Suprapubic skin (tissue), 4 donors: ENCODE measurements around the gene TNFRSF11A. TPM values are rescaled to one million over a fixed set of nuclear protein-coding genes. Genes with fewer than 3 reads are reported as not detected.
A peak's percentile ranks its signal among the peaks of the same experiment; 100 is the strongest.

ENCODE experiments used
- DNase-seq, 2 donors: peaks; one replicate each; pipeline ENCODE4 v3.0.0-alpha.2; 2019; ENCODE audit warnings: low spot score in 2 of 2
- H3K27ac ChIP-seq: fragments of 200-600 bp; sonication (generic); one replicate; pipeline ENCODE4 v1.5.1; 2019
- H3K27me3 ChIP-seq: fragments of 200-600 bp; sonication (generic); one replicate; pipeline ENCODE4 v1.5.1; 2019
- H3K36me3 ChIP-seq: fragments of 200-600 bp; sonication (generic); one replicate; pipeline ENCODE4 v1.5.1; 2019
- H3K4me1 ChIP-seq: fragments of 200-600 bp; sonication (generic); one replicate; pipeline ENCODE4 v1.5.1; 2019
- H3K4me3 ChIP-seq: fragments of 200-600 bp; sonication (generic); one replicate; pipeline ENCODE4 v1.5.1; 2019; ENCODE audit warnings: mild to moderate bottlenecking
- H3K9me3 ChIP-seq: fragments of 200-600 bp; sonication (generic); one replicate; pipeline ENCODE4 v1.5.1; 2019
- EP300 ChIP-seq: sonication (generic); formaldehyde crosslinking; IDR thresholded peaks from one replicate; pipeline ENCODE4 v1.6.1; 2017; ENCODE audit warnings: antibody characterized with exemption
- POLR2A ChIP-seq, 2 donors: fragments of 450-650 bp; IDR thresholded peaks; one replicate each; pipeline ENCODE4 v1.6.1; 2017; ENCODE audit warnings: antibody characterized with exemption in 2 of 2, mild to moderate bottlenecking in 2 of 2, moderate library complexity in 2 of 2
- POLR2AphosphoS5 ChIP-seq, 3 donors: sonication (generic); formaldehyde crosslinking; IDR thresholded peaks; one replicate each; pipeline ENCODE4 v1.6.1; 2017; ENCODE audit warnings: antibody characterized with exemption in 3 of 3
- WGBS: methylation state at CpG from one replicate; pipeline ENCODE4 v1.1.5; 2018; 5-methylcytosine and 5-hydroxymethylcytosine counted together
- total RNA-seq, 4 donors: library from RNA; depleted of rRNA; stranded (reverse); fragments of >200 nt; gene quantifications; one replicate each; pipeline ENCODE4 v1.1.0, GENCODE V29; 2016
- TF ChIP-seq, protein P1 (sequence below), 2 donors: fragments of 200-600 bp in 1 of 2; fragments of 450-650 bp in 1 of 2; sonication (generic) in 1 of 2; IDR thresholded peaks; one replicate each; pipeline ENCODE4 v1.5.1; 2016 to 2019; ENCODE audit warnings: antibody characterized with exemption in 2 of 2, mild to moderate bottlenecking in 1 of 2, moderate library complexity in 1 of 2

The TNFRSF11A gene
- total RNA-seq, 4 donors from 2014 or later: 4.8 to 15.4 (median 5.9) TPM

DNA sequence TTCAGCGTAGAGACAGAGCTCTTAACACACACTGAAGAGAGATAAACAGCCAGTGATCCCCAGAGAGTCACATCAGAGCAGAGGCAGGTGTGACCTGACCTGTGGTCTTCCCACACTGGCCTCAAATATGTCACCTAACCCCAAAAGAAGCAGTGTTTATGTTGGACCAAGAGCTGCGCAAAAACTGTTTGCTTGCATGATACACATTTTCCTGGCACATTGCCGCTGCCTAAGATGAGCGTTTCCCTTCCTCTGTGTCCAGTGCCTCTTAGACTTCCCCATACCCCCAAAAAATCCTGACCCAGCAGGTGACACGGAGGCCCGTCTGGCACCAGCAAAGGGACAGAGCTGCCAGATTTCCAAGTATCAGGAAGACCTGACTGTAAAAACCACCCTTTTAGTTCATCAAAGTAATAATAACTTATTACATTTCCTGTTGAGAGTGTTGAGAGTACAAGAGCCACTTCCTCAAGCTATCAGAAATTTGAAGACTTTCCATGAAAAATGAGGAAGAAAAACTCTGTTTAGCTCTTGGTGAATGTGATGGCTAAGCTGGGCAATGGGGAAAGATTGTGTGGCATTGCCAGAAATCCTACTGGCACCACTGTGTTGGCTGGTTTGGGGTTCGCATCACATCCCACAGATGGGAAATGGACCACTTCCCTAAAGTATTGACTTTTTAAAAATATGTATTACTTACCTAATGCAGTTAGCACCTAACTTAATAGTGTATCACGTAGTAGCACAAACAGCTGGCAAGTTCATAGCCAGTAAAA, 6.7 kb downstream of the TNFRSF11A start:
- Histone ChIP-seq H3K27ac (no peak overlapping the region), H3K4me3 (no peak overlapping the region), H3K36me3 (no peaks in the 10 kb centered on the region), H3K27me3 (peaks cover 35% of the 10 kb centered on the region), H3K4me1 (peaks cover 4% of the 10 kb centered on the region), H3K9me3 (no peaks in the 10 kb centered on the region)
- TF ChIP-seq, protein P1, sequence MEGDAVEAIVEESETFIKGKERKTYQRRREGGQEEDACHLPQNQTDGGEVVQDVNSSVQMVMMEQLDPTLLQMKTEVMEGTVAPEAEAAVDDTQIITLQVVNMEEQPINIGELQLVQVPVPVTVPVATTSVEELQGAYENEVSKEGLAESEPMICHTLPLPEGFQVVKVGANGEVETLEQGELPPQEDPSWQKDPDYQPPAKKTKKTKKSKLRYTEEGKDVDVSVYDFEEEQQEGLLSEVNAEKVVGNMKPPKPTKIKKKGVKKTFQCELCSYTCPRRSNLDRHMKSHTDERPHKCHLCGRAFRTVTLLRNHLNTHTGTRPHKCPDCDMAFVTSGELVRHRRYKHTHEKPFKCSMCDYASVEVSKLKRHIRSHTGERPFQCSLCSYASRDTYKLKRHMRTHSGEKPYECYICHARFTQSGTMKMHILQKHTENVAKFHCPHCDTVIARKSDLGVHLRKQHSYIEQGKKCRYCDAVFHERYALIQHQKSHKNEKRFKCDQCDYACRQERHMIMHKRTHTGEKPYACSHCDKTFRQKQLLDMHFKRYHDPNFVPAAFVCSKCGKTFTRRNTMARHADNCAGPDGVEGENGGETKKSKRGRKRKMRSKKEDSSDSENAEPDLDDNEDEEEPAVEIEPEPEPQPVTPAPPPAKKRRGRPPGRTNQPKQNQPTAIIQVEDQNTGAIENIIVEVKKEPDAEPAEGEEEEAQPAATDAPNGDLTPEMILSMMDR (IDR thresholded peaks at IDR 0.05): no peak
- TF ChIP-seq POLR2A (IDR thresholded peaks at IDR 0.05): no peak
- no peak for TF ChIP-seq POLR2AphosphoS5 (IDR thresholded peaks at IDR 0.05)
- no peak for TF ChIP-seq EP300
- WGBS: 89% methylated on average over 8 of the region's 8 CpGs
- DNase-seq: peak in 1 of 2 donors; percentile 68

DNA sequence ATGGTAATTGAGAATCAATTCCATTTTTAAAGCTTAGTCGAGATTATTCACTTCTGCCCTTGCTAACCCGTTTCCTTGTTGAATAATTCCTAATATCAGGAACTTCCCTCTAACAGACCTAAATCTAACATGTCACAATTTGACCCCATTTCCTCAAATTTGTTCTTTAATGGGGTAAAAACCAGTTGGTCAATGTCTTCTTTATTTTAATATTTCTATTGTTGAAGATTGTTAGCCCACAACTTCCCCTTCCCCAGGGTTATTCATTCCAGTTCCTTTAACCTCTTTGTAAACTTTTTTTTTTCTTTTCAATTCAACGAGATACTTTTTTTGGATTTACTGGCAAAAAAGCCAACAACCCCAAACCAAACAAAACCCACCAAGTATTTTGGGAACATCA, 7.3 kb downstream of the TNFRSF11A start:
- no peaks in the 10 kb centered on the region for H3K9me3 ChIP-seq
- H3K4me1 ChIP-seq: no peaks in the 10 kb centered on the region
- WGBS: 76% methylated on average over 3 of the region's 3 CpGs
- H3K4me3 ChIP-seq: no peak overlapping the region
- H3K36me3 ChIP-seq: no peaks in the 10 kb centered on the region
- no peak overlapping the region for H3K27ac ChIP-seq
- DNase-seq: no peak
- peaks cover 29% of the 10 kb centered on the region for H3K27me3 ChIP-seq
- TF ChIP-seq, protein P1 (IDR thresholded peaks at IDR 0.05): no peak
- no peak for TF ChIP-seq EP300
- no peak for TF ChIP-seq POLR2AphosphoS5 (IDR thresholded peaks at IDR 0.05)
- no peak for TF ChIP-seq POLR2A (IDR thresholded peaks at IDR 0.05)

- DNase-seq: no peak
- TF ChIP-seq, protein P1 (IDR thresholded peaks at IDR 0.05): no peak
- TF ChIP-seq POLR2AphosphoS5 (IDR thresholded peaks at IDR 0.05) (no peak), EP300 (no peak), POLR2A (IDR thresholded peaks at IDR 0.05) (no peak)
- 83% methylated on average over 13 of the region's 13 CpGs for WGBS
- H3K27me3 ChIP-seq: peaks cover 27% of the 10 kb centered on the region
- H3K4me3 ChIP-seq: no peak overlapping the region
- no peak overlapping the region for H3K27ac ChIP-seq
- no peaks in the 10 kb centered on the region for H3K36me3 ChIP-seq
- no peaks in the 10 kb centered on the region for H3K9me3 ChIP-seq
- no peaks in the 10 kb centered on the region for H3K4me1 ChIP-seq
Measured at GRCh38 chr18:62332964-62333695, 8.0 kb downstream of the TNFRSF11A start.

DNA sequence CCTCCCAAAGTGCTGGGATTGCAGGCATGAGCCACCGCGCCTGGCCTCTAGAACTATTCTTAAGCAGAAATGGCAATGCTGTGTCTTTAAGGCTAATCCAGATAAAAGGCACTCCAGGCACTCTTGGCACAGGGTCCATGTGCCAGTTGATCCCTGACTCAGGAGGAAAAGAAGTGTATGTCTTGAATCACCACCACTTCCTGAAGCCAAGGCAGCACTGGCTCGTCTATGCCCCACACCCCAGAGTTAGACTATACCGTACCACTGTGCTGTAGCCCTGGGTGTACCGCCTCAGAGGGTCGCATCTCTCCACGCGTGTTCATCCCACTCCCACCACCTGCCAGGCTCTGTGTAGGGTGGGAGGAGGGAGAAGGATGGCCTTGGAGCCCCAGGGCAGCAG, 9.0 kb downstream of the TNFRSF11A start:
- H3K9me3 ChIP-seq: no peaks in the 10 kb centered on the region
- H3K27ac ChIP-seq: no peak overlapping the region
- no peaks in the 10 kb centered on the region for H3K4me1 ChIP-seq
- H3K4me3 ChIP-seq: no peak overlapping the region
- DNase-seq: no peak
- no peak for TF ChIP-seq EP300
- H3K27me3 ChIP-seq: peaks cover 19% of the 10 kb centered on the region
- H3K36me3 ChIP-seq: no peaks in the 10 kb centered on the region
- WGBS: 78% methylated on average over 8 of the region's 8 CpGs

- H3K36me3 ChIP-seq: no peaks in the 10 kb centered on the region
- H3K27ac ChIP-seq: no peak overlapping the region
- WGBS: 64% methylated on average over 5 of the region's 5 CpGs
- DNase-seq: no peak
- TF ChIP-seq EP300 (no peak), POLR2A (IDR thresholded peaks at IDR 0.05) (no peak), POLR2AphosphoS5 (IDR thresholded peaks at IDR 0.05) (no peak)
- TF ChIP-seq, protein P1 (IDR thresholded peaks at IDR 0.05): no peak
- H3K9me3 ChIP-seq: no peaks in the 10 kb centered on the region
- H3K27me3 ChIP-seq: peaks cover 7% of the 10 kb centered on the region
- no peak overlapping the region for H3K4me3 ChIP-seq
- no peaks in the 10 kb centered on the region for H3K4me1 ChIP-seq
Measured at GRCh38 chr18:62335494-62335893, 10.4 kb downstream of the TNFRSF11A start.
